GM12891 (cell line): ENCODE measurements around the gene SNRPD1.

Experiments used
- POLR2A ChIP-seq: IDR thresholded peaks from 2 replicates; pipeline ENCODE4 v1.6.1; 2011; ENCODE audit warnings: low read depth, low read length, control low read depth
- POLR2AphosphoS5 ChIP-seq: IDR thresholded peaks from 2 replicates; pipeline ENCODE4 v1.6.1; 2011; ENCODE audit warnings: low read depth, low read length, control low read depth
- SPI1 ChIP-seq: IDR thresholded peaks from 2 replicates; pipeline ENCODE4 v1.6.1; 2011; ENCODE audit warnings: low read depth, low read length, control low read depth

GRCh38 chr18:21598726-21599584 lies 13.2 kb upstream of the SNRPD1 start:
- no peak for TF ChIP-seq POLR2AphosphoS5
- no peak for TF ChIP-seq POLR2A
- no peak for TF ChIP-seq SPI1
